GM23338 (cell line): Measurements from ENCODE around the gene S1PR1. TPM values are rescaled to one million over a fixed set of nuclear protein-coding genes. Genes with fewer than 3 reads are reported as not detected.

ENCODE experiments used
- ATAC-seq: fragments of 200-7000 bp; cut with Tn5 transposase; 3 replicates; pipeline ENCODE4 v1.9.1; 2020
- DNase-seq: peaks from one replicate; pipeline ENCODE4 v3.0.0-alpha.2; 2015; ENCODE audit warnings: low spot score
- H2AFZ ChIP-seq: fragments of 200-600 bp; sonication (generic); 2 replicates; pipeline ENCODE4 v1.8.0; 2016; ENCODE audit warnings: antibody characterized with exemption, mild to moderate bottlenecking, moderate library complexity
- H3F3A ChIP-seq: fragments of 200-600 bp; sonication (generic); replicated peaks from 2 replicates; pipeline ENCODE4 v1.8.0; 2017; ENCODE audit warnings: antibody characterized with exemption, mixed run types, low read depth
- H3K27ac ChIP-seq: fragments of 200-600 bp; sonication (generic); 2 replicates; pipeline ENCODE4 v1.6.1; 2016; ENCODE audit warnings: low read depth
- H3K27me3 ChIP-seq: fragments of 200-600 bp; sonication (generic); 2 replicates; pipeline ENCODE4 v1.8.0; 2016; ENCODE audit warnings: mild to moderate bottlenecking, mixed run types, moderate library complexity; ENCODE audit not compliant: insufficient read depth
- H3K36me3 ChIP-seq: fragments of 200-600 bp; sonication (generic); 2 replicates; pipeline ENCODE4 v1.8.0; 2016; ENCODE audit warnings: mild to moderate bottlenecking; ENCODE audit not compliant: insufficient read depth
- H3K4me1 ChIP-seq: fragments of 200-600 bp; sonication (generic); 2 replicates; pipeline ENCODE4 v1.8.0; 2016; ENCODE audit warnings: mild to moderate bottlenecking, moderate library complexity; ENCODE audit not compliant: insufficient read depth
- H3K4me2 ChIP-seq: fragments of 200-600 bp; sonication (generic); 2 replicates; pipeline ENCODE4 v1.7.1; 2017; ENCODE audit warnings: mixed run types
- H3K4me3 ChIP-seq: fragments of 200-600 bp; sonication (generic); 2 replicates; pipeline ENCODE4 v1.6.1; 2016; ENCODE audit warnings: mixed run types
- H3K79me2 ChIP-seq: fragments of 200-600 bp; sonication (generic); replicated peaks from 2 replicates; pipeline ENCODE4 v1.8.0; 2017; ENCODE audit warnings: mild to moderate bottlenecking; ENCODE audit not compliant: insufficient read depth
- H3K9me2 ChIP-seq: fragments of 200-600 bp; sonication (generic); 2 replicates; pipeline ENCODE4 v1.8.0; 2017; ENCODE audit not compliant: insufficient read depth
- H4K20me1 ChIP-seq: fragments of 200-600 bp; sonication (generic); replicated peaks from 2 replicates; pipeline ENCODE4 v1.8.0; 2017; ENCODE audit warnings: mild to moderate bottlenecking; ENCODE audit not compliant: insufficient read depth
- H3K27ac Mint-ChIP-seq: 2 replicates; pipeline ENCODE4 v1.8.0; 2020; ENCODE audit warnings: inconsistent platforms, mild to moderate bottlenecking, moderate library complexity, mixed read lengths
- H3K27me3 Mint-ChIP-seq: 3 replicates; pipeline ENCODE4 v1.8.0; 2022; ENCODE audit warnings: low read depth, mild to moderate bottlenecking, moderate library complexity, mixed read lengths, inconsistent platforms; ENCODE audit not compliant: insufficient read depth, poor library complexity
- H3K36me3 Mint-ChIP-seq: 3 replicates; pipeline ENCODE4 v1.8.0; 2021; ENCODE audit warnings: low read depth, mild to moderate bottlenecking, inconsistent platforms, moderate library complexity, mixed read lengths
- H3K4me1 Mint-ChIP-seq: 3 replicates; pipeline ENCODE4 v1.8.0; 2020; ENCODE audit warnings: mild to moderate bottlenecking, inconsistent platforms, mixed read lengths
- H3K4me3 Mint-ChIP-seq: 3 replicates; pipeline ENCODE4 v1.8.0; 2021; ENCODE audit warnings: moderate library complexity, mild to moderate bottlenecking, inconsistent platforms, mixed read lengths
- H3K9me3 Mint-ChIP-seq: 3 replicates; pipeline ENCODE4 v1.8.0; 2020; ENCODE audit warnings: moderate library complexity, mild to moderate bottlenecking, inconsistent platforms, mixed read lengths
- EZH2 ChIP-seq: fragments of 200-600 bp; sonication (generic); IDR thresholded peaks from one replicate; pipeline ENCODE4 v1.8.0; 2017; ENCODE audit warnings: antibody characterized with exemption, mild to moderate bottlenecking, low read depth; ENCODE audit not compliant: unreplicated experiment
- POLR2AphosphoS5 ChIP-seq: IDR thresholded peaks from 2 replicates; pipeline ENCODE4 v1.6.1; 2016; ENCODE audit warnings: antibody characterized with exemption, low read depth
- STAT1 ChIP-seq: IDR thresholded peaks from one replicate; pipeline ENCODE4 v1.6.1; 2016; ENCODE audit warnings: antibody characterized with exemption; ENCODE audit not compliant: unreplicated experiment
- ZNF114 ChIP-seq: fragments of 250-450 bp; sonication (Bioruptor Pico); IDR thresholded peaks from 2 replicates; pipeline ENCODE4 v1.5.0; 2020; ENCODE audit warnings: mild to moderate bottlenecking, moderate library complexity
- polyA plus RNA-seq: library from polyadenylated mRNA; unstranded; fragments of >200 nt; fragmentation: Nextera tagmentation; extraction: Ambion mirVana; gene quantifications from 2 replicates; pipeline ENCODE4 v1.2.1, GENCODE V29; 2016
- total RNA-seq: library from RNA; depleted of rRNA; stranded (reverse); fragments of >200 nt; shearing (Covaris generic); gene quantifications from 2 replicates; pipeline ENCODE4 v1.2.3, GENCODE V29; 2014
- TF ChIP-seq, protein P1 (sequence below): IDR thresholded peaks from 2 replicates; pipeline ENCODE4 v1.6.1; 2016; ENCODE audit warnings: antibody characterized with exemption

Gene S1PR1
- total and polyA plus RNA-seq, 2 experiments from 2014 or later = 2.6 to 4.1 TPM

GRCh38 chr1:101235696-101236515 lies 913 bp upstream of the S1PR1 start:
- H3K9me3 Mint-ChIP-seq = no peaks in the 10 kb centered on the region
- H3K27me3 Mint-ChIP-seq = peaks cover 36% of the 10 kb centered on the region
- no peak overlapping the region for H3K27ac ChIP-seq
- no peaks in the 10 kb centered on the region for H4K20me1 ChIP-seq
- no peaks in the 10 kb centered on the region for H3K36me3 ChIP-seq
- H3K4me3 ChIP-seq = peak overlapping the region; percentile 97
- H3K79me2 ChIP-seq = no peaks in the 10 kb centered on the region
- peak overlapping the region; percentile 90 for H3K4me2 ChIP-seq
- H3K4me3 Mint-ChIP-seq = peak overlapping the region; percentile 84
- ATAC-seq (peak; percentile 45), DNase-seq (peak; percentile 63)
- TF ChIP-seq ZNF114 (CRISPR knock-in tag) = no peak
- peak; percentile 33; the same call in 1 of the 2 replicates for TF ChIP-seq POLR2AphosphoS5
- no peak overlapping the region; the same call in 1 of the 2 replicates for H3K27ac Mint-ChIP-seq
- peaks cover 47% of the 10 kb centered on the region for H3K27me3 ChIP-seq
- peaks cover 20% of the 10 kb centered on the region for H3K4me1 ChIP-seq
- H3K9me2 ChIP-seq = no peaks in the 10 kb centered on the region
- H3K36me3 Mint-ChIP-seq = peaks cover 9% of the 10 kb centered on the region
- peak overlapping the region; percentile 99 for H2AFZ ChIP-seq
- H3K4me1 Mint-ChIP-seq = peaks cover 18% of the 10 kb centered on the region
- peaks cover 4% of the 10 kb centered on the region; the same call in 1 of the 2 replicates for H3F3A ChIP-seq

DNA sequence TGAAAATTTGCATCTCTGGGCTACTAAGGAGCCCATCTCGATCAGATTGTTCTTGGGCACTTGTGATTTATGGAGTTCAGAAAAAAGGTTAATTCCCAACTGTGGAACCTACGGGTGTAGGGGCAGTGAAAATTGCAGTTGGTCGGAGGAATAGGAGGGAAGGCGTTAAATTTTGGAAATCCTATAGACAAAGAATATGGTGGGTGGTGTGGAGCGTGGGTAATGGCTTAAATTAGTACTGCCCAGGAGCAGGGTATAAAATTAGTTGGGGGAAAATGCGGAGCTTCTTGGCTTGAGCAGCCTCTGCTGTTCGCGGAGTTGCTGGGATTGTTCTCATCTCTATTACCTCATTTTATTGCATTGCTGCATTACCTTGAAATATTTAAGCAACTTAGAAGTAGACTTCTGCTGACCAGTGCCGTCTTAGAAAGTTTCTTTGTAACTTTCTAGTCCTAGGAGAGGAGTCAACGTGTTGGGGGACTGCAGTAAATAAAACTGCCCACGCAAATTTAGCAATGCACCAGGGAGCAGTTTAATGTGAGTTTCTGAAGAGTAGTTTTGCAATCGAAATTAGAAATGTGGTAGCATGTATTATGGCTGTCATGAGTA lies 514 bp downstream of the S1PR1 start:
- Histone ChIP-seq H3K79me2 (no peaks in the 10 kb centered on the region), H3K4me1 (peaks cover 20% of the 10 kb centered on the region), H3K36me3 (no peaks in the 10 kb centered on the region), H3K4me2 (peak overlapping the region; percentile 90), H4K20me1 (no peaks in the 10 kb centered on the region; the same call in 1 of the 2 replicates), H3K4me3 (peak overlapping the region; percentile 97), H3K27ac (no peak overlapping the region), H3K9me2 (no peaks in the 10 kb centered on the region), H3K27me3 (peaks cover 47% of the 10 kb centered on the region), H3F3A (peaks cover 4% of the 10 kb centered on the region; the same call in 1 of the 2 replicates), H2AFZ (peak overlapping the region; percentile 99)
- DNase-seq = peak; percentile 19
- H3K27me3 Mint-ChIP-seq = peaks cover 36% of the 10 kb centered on the region
- peaks cover 9% of the 10 kb centered on the region for H3K36me3 Mint-ChIP-seq
- no peak overlapping the region for H3K27ac Mint-ChIP-seq
- H3K4me3 Mint-ChIP-seq = peak overlapping the region; percentile 84
- peak; percentile 4 for ATAC-seq
- peaks cover 18% of the 10 kb centered on the region for H3K4me1 Mint-ChIP-seq
- H3K9me3 Mint-ChIP-seq = no peaks in the 10 kb centered on the region
- TF ChIP-seq, protein P1, sequence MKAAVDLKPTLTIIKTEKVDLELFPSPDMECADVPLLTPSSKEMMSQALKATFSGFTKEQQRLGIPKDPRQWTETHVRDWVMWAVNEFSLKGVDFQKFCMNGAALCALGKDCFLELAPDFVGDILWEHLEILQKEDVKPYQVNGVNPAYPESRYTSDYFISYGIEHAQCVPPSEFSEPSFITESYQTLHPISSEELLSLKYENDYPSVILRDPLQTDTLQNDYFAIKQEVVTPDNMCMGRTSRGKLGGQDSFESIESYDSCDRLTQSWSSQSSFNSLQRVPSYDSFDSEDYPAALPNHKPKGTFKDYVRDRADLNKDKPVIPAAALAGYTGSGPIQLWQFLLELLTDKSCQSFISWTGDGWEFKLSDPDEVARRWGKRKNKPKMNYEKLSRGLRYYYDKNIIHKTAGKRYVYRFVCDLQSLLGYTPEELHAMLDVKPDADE = no peak
- TF ChIP-seq EZH2 = peak; percentile 32

DNA sequence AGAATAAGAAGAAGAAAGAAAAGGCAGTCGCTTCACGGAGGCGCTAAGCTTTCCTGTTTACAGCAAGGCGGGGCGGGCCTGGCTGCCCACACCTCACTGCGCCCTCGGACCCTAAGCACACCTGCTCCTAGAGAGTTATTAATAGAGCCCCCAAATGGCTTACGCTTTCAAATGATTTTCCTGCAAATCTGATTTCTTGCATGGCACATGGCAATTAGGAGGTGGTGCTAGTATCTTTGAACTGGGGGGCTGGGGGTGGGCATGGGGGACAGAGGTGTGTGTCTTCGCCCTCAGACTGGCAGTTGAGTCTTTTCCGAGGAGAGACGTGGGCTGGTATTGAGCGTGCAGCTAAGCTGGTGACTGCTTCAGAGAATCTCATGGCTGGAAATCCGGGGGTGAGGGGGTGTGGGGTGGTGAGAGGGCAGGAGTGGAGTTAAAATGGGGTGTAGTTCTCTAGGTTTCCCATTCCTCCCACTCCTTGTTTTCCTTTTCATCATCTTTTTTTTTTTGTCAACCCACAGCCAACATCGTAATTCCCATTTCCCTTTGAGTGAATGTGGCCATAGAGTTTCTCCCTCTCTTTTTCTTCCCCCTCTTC lies 1.3 kb downstream of the S1PR1 start:
- H3K27ac ChIP-seq = no peak overlapping the region
- H3K27ac Mint-ChIP-seq = no peak overlapping the region
- no peaks in the 10 kb centered on the region; the same call in 1 of the 2 replicates for H4K20me1 ChIP-seq
- no peaks in the 10 kb centered on the region for H3K36me3 ChIP-seq
- H3K9me3 Mint-ChIP-seq = no peaks in the 10 kb centered on the region
- peak overlapping the region; percentile 90 for H3K4me2 ChIP-seq
- peaks cover 36% of the 10 kb centered on the region for H3K27me3 Mint-ChIP-seq
- peaks cover 18% of the 10 kb centered on the region for H3K4me1 Mint-ChIP-seq
- no peaks in the 10 kb centered on the region for H3K79me2 ChIP-seq
- H3K36me3 Mint-ChIP-seq = peaks cover 9% of the 10 kb centered on the region
- no peaks in the 10 kb centered on the region for H3K9me2 ChIP-seq
- H3F3A ChIP-seq = peaks cover 4% of the 10 kb centered on the region; the same call in 1 of the 2 replicates
- H3K4me1 ChIP-seq = peaks cover 20% of the 10 kb centered on the region
- no peak for TF ChIP-seq STAT1
- TF ChIP-seq POLR2AphosphoS5 = no peak
- no peak for TF ChIP-seq EZH2
- H2AFZ ChIP-seq = no peak overlapping the region; the same call in 1 of the 2 replicates
- peak; percentile 14 for ATAC-seq
- peak overlapping the region; percentile 97 for H3K4me3 ChIP-seq
- H3K4me3 Mint-ChIP-seq = peak overlapping the region; percentile 84
- DNase-seq = peak; percentile 52
- H3K27me3 ChIP-seq = peaks cover 47% of the 10 kb centered on the region
